HepG2 (cell line): ENCODE data around the gene STKLD1. TPM values are rescaled to one million over a fixed set of nuclear protein-coding genes. Genes with fewer than 3 reads are reported as not detected.

ENCODE experiments used
- CENPX ChIP-seq: sonication (generic); formaldehyde crosslinking; IDR thresholded peaks from 2 replicates; pipeline ENCODE4 v1.9.0; 2021; ENCODE audit warnings: mild to moderate bottlenecking, missing genetic modification reagents, moderate library complexity
- KAT2B ChIP-seq: fragments of 150-350 bp; IDR thresholded peaks from 2 replicates; pipeline ENCODE4 v1.6.1; 2014; ENCODE audit warnings: low read depth, low read length, borderline replicate concordance
- KLF12 ChIP-seq: sonication (generic); formaldehyde crosslinking; IDR thresholded peaks from 2 replicates; pipeline ENCODE4 v1.4.0; 2020; ENCODE audit warnings: missing genetic modification reagents, borderline replicate concordance
- MED8 ChIP-seq: sonication (generic); formaldehyde crosslinking; IDR thresholded peaks from 2 replicates; pipeline ENCODE4 v1.8.1; 2023; ENCODE audit warnings: mild to moderate bottlenecking, missing genetic modification reagents; ENCODE audit not compliant: insufficient replicate concordance
- PAF1 ChIP-seq: IDR thresholded peaks from 2 replicates; pipeline ENCODE4 v1.6.1; 2016; ENCODE audit warnings: missing genetic modification reagents, missing compliant biosample characterization
- RARA ChIP-seq: IDR thresholded peaks from 2 replicates; pipeline ENCODE4 v1.6.1; 2016; ENCODE audit warnings: missing genetic modification reagents, missing compliant biosample characterization
- SKI ChIP-seq: fragments of 450-650 bp; IDR thresholded peaks from one replicate; pipeline ENCODE4 v1.6.1; 2018; ENCODE audit warnings: mild to moderate bottlenecking; ENCODE audit not compliant: partially characterized antibody
- SMAD3 ChIP-seq: sonication (generic); formaldehyde crosslinking; IDR thresholded peaks from 2 replicates; pipeline ENCODE4 v1.4.0; 2020; ENCODE audit warnings: missing genetic modification reagents
- SMAD9 ChIP-seq: sonication (generic); formaldehyde crosslinking; IDR thresholded peaks from 2 replicates; pipeline ENCODE4 v1.5.1; 2020; ENCODE audit warnings: mild to moderate bottlenecking, missing genetic modification reagents
- STAT5B ChIP-seq: sonication (generic); formaldehyde crosslinking; IDR thresholded peaks from 2 replicates; pipeline ENCODE4 v1.4.0; 2020; ENCODE audit warnings: missing genetic modification reagents
- TRIM24 ChIP-seq: sonication (generic); formaldehyde crosslinking; IDR thresholded peaks from 2 replicates; pipeline ENCODE4 v1.8.0; 2022; ENCODE audit warnings: mild to moderate bottlenecking, missing genetic modification reagents
- ZNF10 ChIP-seq: sonication (generic); formaldehyde crosslinking; IDR thresholded peaks from 2 replicates; pipeline ENCODE4 v1.4.0; 2020; ENCODE audit warnings: mild to moderate bottlenecking, low read depth, missing genetic modification reagents, borderline replicate concordance
- ZNF180 ChIP-seq: sonication (generic); formaldehyde crosslinking; IDR thresholded peaks from 2 replicates; pipeline ENCODE4 v1.4.0; 2020; ENCODE audit warnings: low read depth, missing genetic modification reagents, borderline replicate concordance
- ZNF343 ChIP-seq: sonication (generic); formaldehyde crosslinking; IDR thresholded peaks from 2 replicates; pipeline ENCODE4 v1.4.0; 2020; ENCODE audit warnings: mild to moderate bottlenecking, missing genetic modification reagents
- polyA plus RNA-seq, 8 experiments: library from polyadenylated mRNA; depleted of rRNA in 3 of 8; stranded (reverse) in 7 of 8; unstranded in 1 of 8; fragments of >200 nt; fragmentation: Illumina TruSeq in 4 of 8; extraction: Trizol in 4 of 8; gene quantifications; 2 replicates each; pipeline versions ENCODE4 v1.2.1 to v1.2.3, GENCODE V29; 2011 to 2016; ENCODE audit warnings: low read depth in 4 of 8, missing spikeins in 1 of 8, mixed read lengths in 1 of 8; ENCODE audit not compliant: insufficient read depth in 1 of 8
- total RNA-seq, 5 experiments: library from RNA; depleted of rRNA; stranded (reverse); fragments of >200 nt; fragmentation: Illumina TruSeq; extraction: Trizol; gene quantifications; 2 replicates each; pipeline ENCODE4 v1.2.3, GENCODE V29; 2016; ENCODE audit warnings: low read depth in 1 of 5
- TF ChIP-seq, protein P1 (sequence below): sonication (generic); formaldehyde crosslinking; IDR thresholded peaks from 2 replicates; pipeline ENCODE4 v1.4.0; 2020; ENCODE audit warnings: missing genetic modification reagents
- TF ChIP-seq, protein P2 (sequence below): sonication (generic); formaldehyde crosslinking; IDR thresholded peaks from 2 replicates; pipeline ENCODE4 v1.5.0; 2020; ENCODE audit warnings: mild to moderate bottlenecking, missing genetic modification reagents, borderline replicate concordance
- TF ChIP-seq, protein P3 (sequence below): sonication (generic); formaldehyde crosslinking; conservative IDR thresholded peaks from 2 replicates; pipeline ENCODE4 v1.8.0; 2022; ENCODE audit warnings: low read depth, missing genetic modification reagents
- TF ChIP-seq, protein P4 (sequence below): sonication (generic); formaldehyde crosslinking; IDR thresholded peaks from 2 replicates; pipeline ENCODE4 v1.8.0; 2022; ENCODE audit warnings: missing genetic modification reagents, low read depth, mild to moderate bottlenecking, borderline replicate concordance
- TF ChIP-seq, protein P5 (sequence below): sonication (generic); formaldehyde crosslinking; IDR thresholded peaks from 2 replicates; pipeline ENCODE4 v1.5.0; 2020; ENCODE audit warnings: mild to moderate bottlenecking, missing genetic modification reagents, borderline replicate concordance

Gene STKLD1
- total and polyA plus RNA-seq, 2 of the 13 experiments (the other 11 are each of a cell fraction or from before 2014, with no cell fraction given): 1.5 to 2.2 TPM

DNA sequence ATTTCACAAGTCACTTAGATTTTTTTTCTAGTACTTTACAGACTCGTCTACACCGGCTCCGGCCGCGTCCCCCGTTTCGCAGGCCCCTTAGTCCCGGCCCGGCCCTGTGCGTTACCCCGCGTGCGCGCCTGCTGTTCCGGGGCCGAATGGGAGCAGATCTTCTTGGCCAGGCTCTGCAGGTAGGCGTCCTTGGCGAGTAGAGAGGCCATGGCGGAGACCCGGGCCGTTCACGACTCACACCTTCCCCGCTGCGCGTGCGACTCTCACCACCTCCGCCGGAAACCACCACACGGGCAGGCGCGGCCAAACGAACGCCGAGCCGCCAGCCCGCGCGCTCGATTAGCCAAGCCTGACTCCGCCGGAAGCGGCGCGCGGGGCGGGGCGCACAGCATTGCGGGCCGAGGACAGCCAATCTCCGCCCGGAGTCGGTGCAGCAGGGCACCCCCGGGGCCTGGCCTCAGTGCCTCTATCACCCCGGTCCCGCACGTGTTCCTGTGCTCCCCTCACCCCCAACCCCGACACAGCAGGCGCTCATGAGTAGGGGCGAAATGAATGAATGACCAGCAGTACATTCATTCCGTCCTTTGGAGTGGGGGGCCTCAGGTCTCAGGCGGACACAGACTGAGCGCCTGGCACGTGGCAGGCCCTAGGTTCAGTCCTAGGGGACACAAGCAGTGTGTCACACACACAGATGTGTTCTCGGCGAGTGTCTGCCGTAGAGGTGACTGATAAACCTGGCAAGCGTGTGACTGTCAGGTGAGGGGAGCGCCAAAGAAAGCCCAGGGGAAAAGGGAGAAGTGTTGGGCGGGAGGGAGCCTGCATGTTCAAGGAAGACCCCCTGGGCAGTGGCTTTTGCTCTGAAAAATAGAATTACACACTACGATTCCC, 40.0 kb upstream of the STKLD1 start, which contains the start of gene SURF6 (continued):
- TF ChIP-seq, protein P1, sequence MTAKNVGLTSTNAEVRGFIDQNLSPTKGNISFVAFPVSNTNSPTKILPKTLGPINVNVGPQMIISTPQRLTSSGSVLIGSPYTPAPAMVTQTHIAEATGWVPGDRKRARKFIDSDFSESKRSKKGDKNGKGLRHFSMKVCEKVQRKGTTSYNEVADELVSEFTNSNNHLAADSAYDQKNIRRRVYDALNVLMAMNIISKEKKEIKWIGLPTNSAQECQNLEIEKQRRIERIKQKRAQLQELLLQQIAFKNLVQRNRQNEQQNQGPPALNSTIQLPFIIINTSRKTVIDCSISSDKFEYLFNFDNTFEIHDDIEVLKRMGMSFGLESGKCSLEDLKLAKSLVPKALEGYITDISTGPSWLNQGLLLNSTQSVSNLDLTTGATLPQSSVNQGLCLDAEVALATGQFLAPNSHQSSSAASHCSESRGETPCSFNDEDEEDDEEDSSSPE (CRISPR knock-in tag): peak; percentile 83
- TF ChIP-seq KAT2B (no peak), SMAD3 (peak; percentile 92), ZNF343 (CRISPR knock-in tag) (no peak), RARA (CRISPR knock-in tag) (peak; percentile 50), ZNF10 (no peak), SKI (peak; percentile 51), CENPX (CRISPR knock-in tag) (no peak), ZNF180 (no peak), STAT5B (CRISPR knock-in tag) (no peak), MED8 (CRISPR knock-in tag) (peak; percentile 79), PAF1 (CRISPR knock-in tag) (no peak), TRIM24 (CRISPR knock-in tag) (0 out of 2 replicates have a peak, but pooled peaks have one; percentile 47), SMAD9 (CRISPR knock-in tag) (peak; percentile 28; the same call in 1 of the 2 replicates), KLF12 (peak; percentile 97; the same call in 1 of the 2 replicates)
- TF ChIP-seq, protein P2, sequence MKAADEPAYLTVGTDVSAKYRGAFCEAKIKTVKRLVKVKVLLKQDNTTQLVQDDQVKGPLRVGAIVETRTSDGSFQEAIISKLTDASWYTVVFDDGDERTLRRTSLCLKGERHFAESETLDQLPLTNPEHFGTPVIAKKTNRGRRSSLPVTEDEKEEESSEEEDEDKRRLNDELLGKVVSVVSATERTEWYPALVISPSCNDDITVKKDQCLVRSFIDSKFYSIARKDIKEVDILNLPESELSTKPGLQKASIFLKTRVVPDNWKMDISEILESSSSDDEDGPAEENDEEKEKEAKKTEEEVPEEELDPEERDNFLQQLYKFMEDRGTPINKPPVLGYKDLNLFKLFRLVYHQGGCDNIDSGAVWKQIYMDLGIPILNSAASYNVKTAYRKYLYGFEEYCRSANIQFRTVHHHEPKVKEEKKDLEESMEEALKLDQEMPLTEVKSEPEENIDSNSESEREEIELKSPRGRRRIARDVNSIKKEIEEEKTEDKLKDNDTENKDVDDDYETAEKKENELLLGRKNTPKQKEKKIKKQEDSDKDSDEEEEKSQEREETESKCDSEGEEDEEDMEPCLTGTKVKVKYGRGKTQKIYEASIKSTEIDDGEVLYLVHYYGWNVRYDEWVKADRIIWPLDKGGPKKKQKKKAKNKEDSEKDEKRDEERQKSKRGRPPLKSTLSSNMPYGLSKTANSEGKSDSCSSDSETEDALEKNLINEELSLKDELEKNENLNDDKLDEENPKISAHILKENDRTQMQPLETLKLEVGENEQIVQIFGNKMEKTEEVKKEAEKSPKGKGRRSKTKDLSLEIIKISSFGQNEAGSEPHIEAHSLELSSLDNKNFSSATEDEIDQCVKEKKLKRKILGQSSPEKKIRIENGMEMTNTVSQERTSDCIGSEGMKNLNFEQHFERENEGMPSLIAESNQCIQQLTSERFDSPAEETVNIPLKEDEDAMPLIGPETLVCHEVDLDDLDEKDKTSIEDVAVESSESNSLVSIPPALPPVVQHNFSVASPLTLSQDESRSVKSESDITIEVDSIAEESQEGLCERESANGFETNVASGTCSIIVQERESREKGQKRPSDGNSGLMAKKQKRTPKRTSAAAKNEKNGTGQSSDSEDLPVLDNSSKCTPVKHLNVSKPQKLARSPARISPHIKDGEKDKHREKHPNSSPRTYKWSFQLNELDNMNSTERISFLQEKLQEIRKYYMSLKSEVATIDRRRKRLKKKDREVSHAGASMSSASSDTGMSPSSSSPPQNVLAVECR: peak; percentile 99
- TF ChIP-seq, protein P3, sequence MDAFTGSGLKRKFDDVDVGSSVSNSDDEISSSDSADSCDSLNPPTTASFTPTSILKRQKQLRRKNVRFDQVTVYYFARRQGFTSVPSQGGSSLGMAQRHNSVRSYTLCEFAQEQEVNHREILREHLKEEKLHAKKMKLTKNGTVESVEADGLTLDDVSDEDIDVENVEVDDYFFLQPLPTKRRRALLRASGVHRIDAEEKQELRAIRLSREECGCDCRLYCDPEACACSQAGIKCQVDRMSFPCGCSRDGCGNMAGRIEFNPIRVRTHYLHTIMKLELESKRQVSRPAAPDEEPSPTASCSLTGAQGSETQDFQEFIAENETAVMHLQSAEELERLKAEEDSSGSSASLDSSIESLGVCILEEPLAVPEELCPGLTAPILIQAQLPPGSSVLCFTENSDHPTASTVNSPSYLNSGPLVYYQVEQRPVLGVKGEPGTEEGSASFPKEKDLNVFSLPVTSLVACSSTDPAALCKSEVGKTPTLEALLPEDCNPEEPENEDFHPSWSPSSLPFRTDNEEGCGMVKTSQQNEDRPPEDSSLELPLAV (CRISPR knock-in tag): no peak; the same call in 1 of the 2 replicates
- TF ChIP-seq, protein P4, sequence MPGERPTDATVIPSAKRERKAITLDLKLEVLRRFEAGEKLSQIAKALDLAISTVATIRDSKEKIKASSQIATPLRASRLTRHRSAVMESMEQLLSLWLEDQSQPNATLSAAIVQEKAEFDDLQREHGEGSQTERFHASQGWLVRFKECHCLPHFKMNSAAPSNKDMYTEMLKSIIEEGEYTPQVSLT (CRISPR knock-in tag): no peak; the same call in 1 of the 2 replicates
- TF ChIP-seq, protein P5, sequence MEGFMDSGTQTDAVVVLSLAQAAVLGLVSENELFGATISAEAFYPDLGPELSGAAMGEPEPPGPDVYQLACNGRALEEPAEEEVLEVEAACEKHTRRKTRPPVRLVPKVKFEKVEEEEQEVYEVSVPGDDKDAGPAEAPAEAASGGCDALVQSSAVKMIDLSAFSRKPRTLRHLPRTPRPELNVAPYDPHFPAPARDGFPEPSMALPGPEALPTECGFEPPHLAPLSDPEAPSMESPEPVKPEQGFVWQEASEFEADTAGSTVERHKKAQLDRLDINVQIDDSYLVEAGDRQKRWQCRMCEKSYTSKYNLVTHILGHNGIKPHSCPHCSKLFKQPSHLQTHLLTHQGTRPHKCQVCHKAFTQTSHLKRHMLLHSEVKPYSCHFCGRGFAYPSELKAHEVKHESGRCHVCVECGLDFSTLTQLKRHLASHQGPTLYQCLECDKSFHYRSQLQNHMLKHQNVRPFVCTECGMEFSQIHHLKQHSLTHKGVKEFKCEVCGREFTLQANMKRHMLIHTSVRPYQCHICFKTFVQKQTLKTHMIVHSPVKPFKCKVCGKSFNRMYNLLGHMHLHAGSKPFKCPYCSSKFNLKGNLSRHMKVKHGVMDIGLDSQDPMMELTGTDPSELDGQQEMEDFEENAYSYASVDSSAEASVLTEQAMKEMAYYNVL (CRISPR knock-in tag): no peak; the same call in 1 of the 2 replicates
